Stimulated activated CD4-positive, alpha-beta T cell treated with anti-CD3 and anti-CD28 coated beads, TNF-alpha, amount 100 ng/mL, for 4 hours (primary cell): ENCODE data around the gene CUL2.
"Not testable (repeated sequence)": the region's sequence is repeated elsewhere in the genome, so short reads cannot be mapped to it uniquely, and the experiment has no call there.

ENCODE experiments used
- DNase-seq, 3 experiments: peaks; one replicate each; pipeline ENCODE4 v3.0.0-alpha.2; 2020; ENCODE audit warnings: low read depth in 3 of 3

The CUL2 gene

GRCh38 chr10:34978080-34978479 is 112.1 kb downstream of the CUL2 start:
- no peak for DNase-seq

GRCh38 chr10:34976380-34976910 is 113.7 kb downstream of the CUL2 start:
- DNase-seq = not testable (repeated sequence)

- not testable (repeated sequence) for DNase-seq
Measured at GRCh38 chr10:34974364-34975065, 115.6 kb downstream of the CUL2 start.

- DNase-seq = not testable (repeated sequence)
Measured at GRCh38 chr10:34973757-34974156, 116.4 kb downstream of the CUL2 start.

GRCh38 chr10:34973121-34973520 is 117.0 kb downstream of the CUL2 start:
- DNase-seq = not testable (repeated sequence)

GRCh38 chr10:34972591-34972990 is 117.5 kb downstream of the CUL2 start:
- DNase-seq = not testable (repeated sequence)

- not testable (repeated sequence) for DNase-seq
Measured at GRCh38 chr10:34971606-34972334, 118.4 kb downstream of the CUL2 start.

- no peak for DNase-seq
Measured at GRCh38 chr10:34969171-34969570, 121.0 kb downstream of the CUL2 start.

GRCh38 chr10:34967335-34967880 is 122.7 kb downstream of the CUL2 start:
- DNase-seq = no peak

- DNase-seq = no peak
Measured at GRCh38 chr10:34966451-34966850, 123.7 kb downstream of the CUL2 start.

GRCh38 chr10:34966040-34966439 is 124.1 kb downstream of the CUL2 start:
- no peak for DNase-seq

GRCh38 chr10:34964166-34964800 is 125.9 kb downstream of the CUL2 start:
- no peak for DNase-seq

- no peak for DNase-seq
Measured at GRCh38 chr10:34962866-34963265, 127.3 kb downstream of the CUL2 start.

- DNase-seq = no peak
Measured at GRCh38 chr10:34960983-34961382, 129.2 kb downstream of the CUL2 start.

- no peak for DNase-seq
Measured at GRCh38 chr10:34959786-34960185, 130.4 kb downstream of the CUL2 start.

GRCh38 chr10:34959321-34959720 is 130.8 kb downstream of the CUL2 start:
- no peak for DNase-seq
